Measurements from ENCODE around the gene NPEPL1. TPM values are rescaled to one million over a fixed set of nuclear protein-coding genes. Genes with fewer than 3 reads are reported as not detected.

The NPEPL1 gene
- total and polyA plus RNA-seq, 10 of the 15 experiments (the other 5 are each of a cell fraction or from before 2014, with no cell fraction given): 0.08 to 21.3 (median 10.2) TPM

- Histone ChIP-seq H3K27ac (ENCODE audit: control insufficient read depth, insufficient read depth) (no peak overlapping the region), H3K27me3 (replicated peaks in 1 of 2; ENCODE audit: control insufficient read depth in 2 of 2, insufficient read depth in 2 of 2, low read length in 1 of 2) (peaks cover 0 to 3% of the 10 kb centered on the region in 2 experiments; a peak in 1 of 4 replicates), H3K79me2 (ENCODE audit: control insufficient read depth, insufficient read depth, low read length) (no peaks in the 10 kb centered on the region), H3K4me1 (ENCODE audit: control insufficient read depth, insufficient read depth, low read length) (no peaks in the 10 kb centered on the region), H2AFZ (ENCODE audit: control insufficient read depth, low read depth, low read length) (no peak overlapping the region), H4K20me1 (ENCODE audit: control insufficient read depth, insufficient read depth) (no peaks in the 10 kb centered on the region), H3K9ac (ENCODE audit: control insufficient read depth, insufficient read depth, low read length) (no peak overlapping the region), H3K36me3 (ENCODE audit: control insufficient read depth in 2 of 2, insufficient read depth in 2 of 2, low read length in 1 of 2) (no peaks in the 10 kb centered on the region), H3K9me3 (replicated peaks; ENCODE audit: control insufficient read depth, insufficient read depth, low read length) (no peaks in the 10 kb centered on the region; the same call in 2 of the 3 replicates), H3K4me2 (ENCODE audit: control insufficient read depth, insufficient read depth) (no peak overlapping the region), H3K4me3 (no peak overlapping the region)
- no peak for DNase-seq (ENCODE audit: low read depth, low spot score)
- intact Hi-C loops (cut with micrococcal nuclease; ENCODE audit: unreplicated experiment) (no loop called here), in situ Hi-C loops (cut with MboI) (no loop called here)
- RAD21 ChIA-PET (ENCODE audit: unreplicated experiment): no interaction called here
- CTCF ChIA-PET: no interaction called here
- no peak for FAIRE-seq
- no TSS peak for BruUV-seq (replicated peaks)
- WGBS (ENCODE audit: insufficient coverage, insufficient replicate concordance, low lambda C conversion rate, missing lambda C conversion rate): 0% methylated on average over 2 of the region's 2 CpGs
- TF ChIP-seq USF2 (IDR thresholded peaks at IDR 0.05; ENCODE audit: borderline replicate concordance, low read depth, low read length) (no peak), LARP7 (IDR thresholded peaks at IDR 0.05) (no peak), BCL11A (IDR thresholded peaks at IDR 0.05; ENCODE audit: low read depth, low read length) (no peak), POLR2AphosphoS5 (IDR thresholded peaks at IDR 0.05; ENCODE audit: low read length) (no peak), ZNF592 (IDR thresholded peaks at IDR 0.05) (no peak), E4F1 (IDR thresholded peaks at IDR 0.05; ENCODE audit: borderline replicate concordance, partially characterized antibody) (no peak), POLR2A (IDR thresholded peaks at IDR 0.05; ENCODE audit: low read depth, low read length) (no peak)
- no peak for ATAC-seq
- SMC1A ChIA-PET (ENCODE audit: uncharacterized antibody, unreplicated experiment): no interaction called here
- POLR2A ChIA-PET: interaction anchor here (0.6 kb wide), 1 partner anchor 494 kb away, joined by 3 read pairs; no protein-coding TSS in a partner anchor
These were observed 38.6 kb downstream of the NPEPL1 start for GRCh38 chr20:58731192-58731591.

Data from GM12878 (cell line).